HL-60 (cell line): ENCODE measurements around the gene RAVER1.

ENCODE experiments used
- DNase-seq, 2 experiments: peaks; one replicate each; pipeline ENCODE4 v3.0.0-alpha.2; 2010 to 2020; ENCODE audit warnings: low read depth in 1 of 2, low spot score in 1 of 2
- H3K27ac ChIP-seq: fragments of 250-450 bp; sonication (Bioruptor Pico); replicated peaks from 2 replicates; pipeline ENCODE4 v1.5.1; 2020; ENCODE audit warnings: mild to moderate bottlenecking, moderate library complexity
- H3K27me3 ChIP-seq: fragments of 250-450 bp; sonication (Bioruptor Pico); 2 replicates; pipeline ENCODE4 v1.5.1; 2021; ENCODE audit warnings: mild to moderate bottlenecking, moderate library complexity; ENCODE audit not compliant: insufficient read depth, poor library complexity, severe bottlenecking
- H3K4me3 ChIP-seq: replicated peaks from 2 replicates; pipeline ENCODE4 v1.5.1; 2011; ENCODE audit warnings: mild to moderate bottlenecking, control low read depth, low read length; ENCODE audit not compliant: insufficient read depth
- CTCF ChIP-seq: IDR thresholded peaks from one replicate; pipeline ENCODE4 v1.5.1; 2011; ENCODE audit warnings: low read length, control low read depth, inconsistent platforms; ENCODE audit not compliant: insufficient read depth
- GABPA ChIP-seq: IDR thresholded peaks from 2 replicates; pipeline ENCODE4 v1.6.1; 2012; ENCODE audit warnings: low read depth
- POLR2AphosphoS5 ChIP-seq: IDR thresholded peaks from 2 replicates; pipeline ENCODE4 v1.6.1; 2012; ENCODE audit warnings: low read depth
- SPI1 ChIP-seq: IDR thresholded peaks from 2 replicates; pipeline ENCODE4 v1.6.1; 2012; ENCODE audit warnings: low read depth, mild to moderate bottlenecking, borderline replicate concordance
- TF ChIP-seq, protein P1 (sequence below): IDR thresholded peaks from 2 replicates; pipeline ENCODE4 v1.6.1; 2012; ENCODE audit warnings: low read depth; ENCODE audit not compliant: insufficient replicate concordance

Gene RAVER1

GRCh38 chr19:10327793-10328192 lies 5.5 kb downstream of the RAVER1 start:
- Histone ChIP-seq H3K27ac (no peak overlapping the region), H3K27me3 (no peaks in the 10 kb centered on the region), H3K4me3 (no peak overlapping the region)
- no peak for TF ChIP-seq POLR2AphosphoS5
- no peak for TF ChIP-seq SPI1
- no peak for DNase-seq

DNA sequence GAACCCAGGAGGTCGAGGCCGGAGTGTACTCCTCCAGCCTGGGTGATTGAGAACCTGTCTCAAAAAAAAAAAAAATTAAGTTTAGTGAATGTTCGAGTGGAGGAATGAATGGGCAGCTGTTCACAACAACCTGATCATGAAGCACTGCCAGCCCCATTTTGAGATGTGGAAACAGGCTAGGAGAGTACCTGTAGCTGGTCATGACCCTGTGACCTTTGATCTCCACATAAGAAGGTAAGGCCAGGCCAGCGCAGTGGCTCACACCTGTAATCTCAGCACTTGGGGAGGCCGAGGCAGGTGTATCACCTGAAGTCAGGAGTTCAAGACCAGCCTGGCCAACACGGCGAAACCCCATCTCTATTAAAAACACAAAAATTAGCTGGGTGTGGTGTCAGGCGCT lies 7.6 kb downstream of the RAVER1 start:
- Histone ChIP-seq H3K27ac (no peak overlapping the region), H3K27me3 (no peaks in the 10 kb centered on the region), H3K4me3 (no peak overlapping the region)
- DNase-seq = no peak
- TF ChIP-seq CTCF (no peak), GABPA (no peak), SPI1 (no peak), POLR2AphosphoS5 (no peak)
- TF ChIP-seq, protein P1, sequence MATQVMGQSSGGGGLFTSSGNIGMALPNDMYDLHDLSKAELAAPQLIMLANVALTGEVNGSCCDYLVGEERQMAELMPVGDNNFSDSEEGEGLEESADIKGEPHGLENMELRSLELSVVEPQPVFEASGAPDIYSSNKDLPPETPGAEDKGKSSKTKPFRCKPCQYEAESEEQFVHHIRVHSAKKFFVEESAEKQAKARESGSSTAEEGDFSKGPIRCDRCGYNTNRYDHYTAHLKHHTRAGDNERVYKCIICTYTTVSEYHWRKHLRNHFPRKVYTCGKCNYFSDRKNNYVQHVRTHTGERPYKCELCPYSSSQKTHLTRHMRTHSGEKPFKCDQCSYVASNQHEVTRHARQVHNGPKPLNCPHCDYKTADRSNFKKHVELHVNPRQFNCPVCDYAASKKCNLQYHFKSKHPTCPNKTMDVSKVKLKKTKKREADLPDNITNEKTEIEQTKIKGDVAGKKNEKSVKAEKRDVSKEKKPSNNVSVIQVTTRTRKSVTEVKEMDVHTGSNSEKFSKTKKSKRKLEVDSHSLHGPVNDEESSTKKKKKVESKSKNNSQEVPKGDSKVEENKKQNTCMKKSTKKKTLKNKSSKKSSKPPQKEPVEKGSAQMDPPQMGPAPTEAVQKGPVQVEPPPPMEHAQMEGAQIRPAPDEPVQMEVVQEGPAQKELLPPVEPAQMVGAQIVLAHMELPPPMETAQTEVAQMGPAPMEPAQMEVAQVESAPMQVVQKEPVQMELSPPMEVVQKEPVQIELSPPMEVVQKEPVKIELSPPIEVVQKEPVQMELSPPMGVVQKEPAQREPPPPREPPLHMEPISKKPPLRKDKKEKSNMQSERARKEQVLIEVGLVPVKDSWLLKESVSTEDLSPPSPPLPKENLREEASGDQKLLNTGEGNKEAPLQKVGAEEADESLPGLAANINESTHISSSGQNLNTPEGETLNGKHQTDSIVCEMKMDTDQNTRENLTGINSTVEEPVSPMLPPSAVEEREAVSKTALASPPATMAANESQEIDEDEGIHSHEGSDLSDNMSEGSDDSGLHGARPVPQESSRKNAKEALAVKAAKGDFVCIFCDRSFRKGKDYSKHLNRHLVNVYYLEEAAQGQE = no peak

- no peak for DNase-seq
- Histone ChIP-seq H3K4me3 (no peak overlapping the region), H3K27me3 (no peaks in the 10 kb centered on the region), H3K27ac (no peak overlapping the region)
- no peak for TF ChIP-seq SPI1
- no peak for TF ChIP-seq CTCF
- no peak for TF ChIP-seq GABPA
- no peak for TF ChIP-seq POLR2AphosphoS5
- TF ChIP-seq, protein P1 = no peak
These were observed 11.2 kb downstream of the RAVER1 start for GRCh38 chr19:10321874-10322835.

- no peak for TF ChIP-seq CTCF
- no peak for TF ChIP-seq SPI1
- TF ChIP-seq POLR2AphosphoS5 = 0 out of 2 replicates have a peak, but pooled peaks have one; percentile 20
- TF ChIP-seq, protein P1 = no peak
- no peak for TF ChIP-seq GABPA
- no peak for DNase-seq
- Histone ChIP-seq H3K27ac (no peak overlapping the region), H3K27me3 (no peaks in the 10 kb centered on the region), H3K4me3 (no peak overlapping the region)
These were observed 11.9 kb downstream of the RAVER1 start for GRCh38 chr19:10321417-10321797.
